Stimulated activated naive CD8-positive, alpha-beta T cell treated with anti-CD3 and anti-CD28 coated beads, Interleukin-15, Interleukin-2, amounts not matched to agents 100 U/mL and 50 U/mL, for 24 hours (primary cell): Measurements from ENCODE around the gene METTL16.
"Not testable (repeated sequence)": the region's sequence is repeated elsewhere in the genome, so short reads cannot be mapped to it uniquely, and the experiment has no call there.

Experiments used
- ATAC-seq: fragments of 150-1000 bp; cut with Tn5 transposase; one replicate; pipeline ENCODE4 v1.10.0; 2021
- DNase-seq: peaks from one replicate; pipeline ENCODE4 v3.0.0; 2021

The METTL16 gene

DNA sequence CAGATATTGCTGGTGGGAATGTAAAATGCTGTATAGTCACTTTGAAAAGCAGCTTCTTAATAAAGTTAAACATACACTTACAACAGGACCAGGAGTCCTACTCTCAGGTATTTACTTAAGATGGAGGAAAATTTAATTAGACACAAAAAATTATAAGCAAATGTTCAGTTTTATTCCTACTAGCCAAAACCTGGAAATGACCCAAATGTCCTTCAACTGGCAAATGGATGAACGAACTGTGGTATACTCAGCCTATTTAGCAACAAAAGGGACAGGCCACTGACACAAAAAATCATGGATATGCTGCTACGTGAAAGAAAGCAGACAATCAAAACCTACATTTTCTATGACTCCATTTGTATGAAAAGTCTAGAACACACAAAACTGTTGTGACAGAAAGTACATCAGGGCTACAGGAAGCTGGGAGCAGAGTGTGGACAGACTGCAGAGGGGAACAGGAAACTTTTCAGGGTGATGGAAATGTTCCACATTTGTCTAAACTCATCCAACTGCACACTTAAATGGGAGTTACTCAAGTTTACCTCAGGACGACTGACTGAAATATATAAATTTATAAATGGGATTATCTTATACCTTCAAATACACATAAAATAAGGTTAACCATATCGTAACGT, 61.6 kb downstream of the METTL16 start:
- ATAC-seq (no peak), DNase-seq (no peak)

DNA sequence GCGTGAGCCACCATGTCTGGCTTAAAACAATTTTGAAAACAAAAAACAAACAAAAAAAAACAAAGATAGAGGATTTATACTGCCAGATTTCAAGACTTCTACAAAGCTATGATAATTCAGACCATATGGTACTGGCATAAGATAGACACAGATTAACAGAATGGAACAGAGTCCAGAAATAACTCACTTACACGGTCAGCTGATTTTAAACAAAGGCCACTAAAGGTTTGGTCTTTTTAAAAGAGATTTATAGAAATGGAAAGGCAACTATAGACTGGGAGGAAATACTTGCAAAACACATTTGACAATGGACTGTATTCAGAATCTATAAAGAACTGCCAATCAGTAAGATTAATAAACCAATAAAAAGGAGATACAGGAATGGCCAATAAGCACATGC, 62.2 kb downstream of the METTL16 start:
- ATAC-seq (no peak), DNase-seq (no peak)

- DNase-seq, ATAC-seq: not testable (repeated sequence)
Observed at GRCh38 chr17:2447479-2447878, 64.2 kb downstream of the METTL16 start.

- ATAC-seq (no peak), DNase-seq (no peak)
Observed at GRCh38 chr17:2445638-2446037, 66.0 kb downstream of the METTL16 start.

DNA sequence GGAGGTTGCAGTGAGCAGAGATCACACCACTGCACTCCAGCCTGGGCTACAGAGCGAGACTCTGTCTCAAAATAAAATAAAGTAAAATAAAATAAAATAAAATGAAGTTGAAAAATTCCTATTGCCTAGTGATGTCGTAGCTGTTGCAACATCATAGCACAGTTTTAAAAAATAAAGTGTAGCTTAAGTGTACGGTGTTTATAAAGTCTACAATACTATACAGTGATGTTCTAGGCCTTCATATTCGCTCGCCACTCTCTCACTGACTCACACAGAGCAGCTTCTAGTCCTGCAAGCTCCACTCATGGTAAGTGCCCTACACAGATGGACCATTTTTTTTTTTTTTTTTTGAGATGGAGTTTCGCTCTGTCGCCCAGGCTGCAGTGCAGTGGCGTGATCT, 67.3 kb downstream of the METTL16 start:
- no peak for DNase-seq
- no peak for ATAC-seq

DNA sequence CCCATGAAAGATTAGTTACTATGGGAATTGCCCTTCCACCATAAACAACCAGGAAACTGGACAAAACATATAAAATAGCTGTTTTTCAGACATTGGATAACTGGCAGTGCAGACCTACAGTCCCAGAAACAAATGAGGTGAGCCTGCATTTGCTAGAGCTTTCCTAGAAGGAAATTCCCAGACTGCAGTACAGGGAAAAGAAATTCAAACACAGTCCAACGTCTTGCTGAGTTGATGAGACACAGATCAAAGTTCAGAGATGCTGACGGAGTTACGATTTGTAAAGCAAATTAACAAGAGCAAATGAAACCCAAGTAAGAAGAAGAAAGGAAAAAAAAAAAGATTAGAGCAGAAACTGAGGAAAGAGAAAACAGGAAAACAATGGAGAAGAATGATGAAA, 69.5 kb downstream of the METTL16 start:
- DNase-seq (no peak), ATAC-seq (no peak)

DNA sequence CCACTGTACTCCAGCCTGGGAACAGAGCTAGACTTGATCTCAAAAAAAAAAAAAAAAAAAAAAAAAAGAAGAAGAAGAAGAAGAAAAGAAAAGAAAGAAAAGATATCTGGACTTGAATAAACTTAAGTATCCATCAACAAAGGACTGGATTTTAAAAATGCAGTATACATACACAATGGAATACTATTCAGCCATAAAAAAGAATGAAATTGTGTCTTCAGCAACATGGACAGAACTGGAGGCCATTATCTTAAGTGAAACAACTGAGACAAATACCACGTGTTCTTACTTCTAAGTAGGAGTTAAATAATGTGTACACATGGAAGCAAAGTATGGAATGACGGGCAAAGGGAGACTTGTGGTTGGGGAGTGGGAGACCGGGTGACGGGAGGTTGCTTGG, 70.8 kb downstream of the METTL16 start:
- DNase-seq, result no peak
- no peak for ATAC-seq

GRCh38 chr17:2439997-2440396, 71.7 kb downstream of the METTL16 start:
- not testable (repeated sequence) for DNase-seq, ATAC-seq

DNA sequence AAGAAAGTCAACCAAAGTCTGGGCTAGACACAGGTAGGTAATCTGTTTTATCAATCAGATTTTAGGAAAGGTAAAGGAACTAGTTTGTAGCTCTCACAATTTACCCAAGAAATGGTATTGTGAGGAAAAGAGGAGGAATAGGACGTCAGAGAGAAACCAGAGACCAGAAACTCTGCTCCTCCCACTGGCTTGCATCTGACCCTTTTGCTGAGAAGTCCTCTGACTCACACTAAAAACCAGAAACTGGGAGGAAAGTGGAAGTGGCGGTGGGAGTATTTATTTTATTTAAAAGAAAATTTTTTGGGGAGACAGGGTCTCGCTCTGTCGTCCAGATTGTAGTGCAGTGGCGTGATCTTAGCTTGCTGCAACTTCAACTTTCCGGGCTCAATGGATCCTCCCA, 72.9 kb downstream of the METTL16 start:
- no peak for DNase-seq
- no peak for ATAC-seq

DNA sequence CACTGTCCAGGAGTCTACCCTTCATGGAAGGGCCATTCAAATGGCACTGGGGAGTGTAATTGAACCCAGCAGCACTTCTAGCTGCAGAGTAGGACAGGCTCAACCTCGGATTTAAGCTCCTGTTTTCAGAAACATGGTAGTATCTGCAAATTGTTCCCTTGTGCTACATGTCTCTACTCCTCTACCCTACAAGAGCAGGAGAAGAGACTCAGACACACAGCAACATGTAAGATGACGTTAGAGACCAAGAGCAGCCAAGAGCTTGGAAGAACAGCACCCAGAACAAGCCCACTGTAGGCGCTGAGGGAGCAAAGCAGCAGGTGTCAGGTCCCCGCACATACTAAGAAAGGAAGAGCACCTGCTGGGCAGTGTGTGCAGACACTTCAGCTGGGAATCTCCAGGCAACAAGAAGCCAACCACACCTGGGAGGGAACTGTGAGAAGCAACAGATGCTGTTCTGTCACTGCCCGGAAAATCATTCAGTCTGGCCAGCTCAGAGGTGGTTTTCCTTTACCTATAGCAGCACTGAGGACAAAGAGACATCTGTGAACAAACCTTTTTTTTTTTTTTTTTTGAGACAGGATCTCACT, 75.3 kb downstream of the METTL16 start:
- ATAC-seq (no peak), DNase-seq (no peak)

- ATAC-seq (no peak), DNase-seq (no peak)
Observed at GRCh38 chr17:2435862-2436261, 75.8 kb downstream of the METTL16 start.

GRCh38 chr17:2435181-2435741, 76.4 kb downstream of the METTL16 start:
- ATAC-seq (no peak), DNase-seq (no peak)

DNA sequence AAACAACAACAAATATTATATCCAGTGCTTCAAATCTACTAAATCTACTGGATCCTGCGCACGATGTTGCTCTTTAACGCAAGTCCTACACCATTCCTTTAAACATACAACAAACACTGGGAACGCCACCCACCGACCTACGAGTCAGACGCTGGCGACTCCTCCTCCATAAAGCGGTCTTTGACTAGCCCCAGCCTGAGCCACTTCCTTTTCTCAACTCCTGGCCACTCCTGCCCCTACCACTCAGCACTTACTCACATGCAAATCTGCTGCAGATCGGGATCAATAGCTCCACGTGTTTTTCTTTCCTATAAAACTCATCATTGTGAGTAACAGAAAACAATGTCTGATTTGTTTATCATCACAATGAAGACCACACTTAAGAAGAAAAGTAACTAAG, 78.0 kb downstream of the METTL16 start:
- no peak for DNase-seq
- no peak for ATAC-seq

GRCh38 chr17:2427910-2428309, 83.8 kb downstream of the METTL16 start:
- no peak for DNase-seq
- no peak for ATAC-seq

DNA sequence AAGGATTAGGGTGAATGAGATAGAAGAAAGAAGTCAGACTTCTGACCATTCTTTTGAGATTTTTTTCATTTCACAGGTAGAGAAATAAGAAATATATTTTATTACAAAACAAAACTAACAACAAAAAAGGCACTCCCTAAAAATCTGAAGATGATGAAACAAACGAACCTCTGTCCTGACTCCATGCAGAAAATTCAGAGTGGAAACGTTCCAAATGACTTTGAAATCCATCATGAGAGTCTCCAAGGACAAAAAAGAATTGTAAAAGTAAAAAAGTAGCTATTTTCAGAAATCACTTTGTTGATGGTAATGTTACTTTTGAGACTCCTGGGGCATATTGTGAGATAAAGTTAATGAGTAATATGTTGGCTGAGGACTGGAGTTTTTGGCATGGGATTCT, 84.5 kb downstream of the METTL16 start:
- ATAC-seq, result no peak
- no peak for DNase-seq

DNA sequence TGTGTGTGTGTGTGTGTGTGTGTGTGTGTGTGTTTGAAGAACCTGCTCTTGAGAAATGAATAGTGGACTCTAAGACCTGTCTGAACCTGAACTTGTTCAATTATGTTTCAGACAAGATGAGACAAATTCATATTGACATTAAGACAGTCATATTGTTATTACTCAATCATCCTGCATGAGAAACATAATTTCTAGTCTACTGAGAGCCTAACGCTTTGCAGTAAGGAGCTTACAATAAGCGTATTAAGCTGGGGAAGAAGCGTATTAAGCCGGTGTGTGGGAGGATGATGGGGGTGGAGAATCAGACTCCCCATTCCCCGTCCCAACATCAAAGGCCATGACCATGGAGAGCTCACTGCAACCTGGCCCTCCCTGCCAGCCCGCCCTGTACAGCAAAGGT, 88.4 kb downstream of the METTL16 start:
- DNase-seq, result no peak
- no peak for ATAC-seq

GRCh38 chr17:2421315-2422147, 90.2 kb downstream of the METTL16 start:
- DNase-seq, result no peak
- no peak for ATAC-seq

- no peak for ATAC-seq
- DNase-seq, result no peak
Observed at GRCh38 chr17:2420176-2420575, 91.5 kb downstream of the METTL16 start.

- DNase-seq (no peak), ATAC-seq (no peak)
Observed at GRCh38 chr17:2419486-2419885, 92.2 kb downstream of the METTL16 start.

- ATAC-seq, result no peak
Observed at GRCh38 chr17:2418572-2418971, 93.1 kb downstream of the METTL16 start.

DNA sequence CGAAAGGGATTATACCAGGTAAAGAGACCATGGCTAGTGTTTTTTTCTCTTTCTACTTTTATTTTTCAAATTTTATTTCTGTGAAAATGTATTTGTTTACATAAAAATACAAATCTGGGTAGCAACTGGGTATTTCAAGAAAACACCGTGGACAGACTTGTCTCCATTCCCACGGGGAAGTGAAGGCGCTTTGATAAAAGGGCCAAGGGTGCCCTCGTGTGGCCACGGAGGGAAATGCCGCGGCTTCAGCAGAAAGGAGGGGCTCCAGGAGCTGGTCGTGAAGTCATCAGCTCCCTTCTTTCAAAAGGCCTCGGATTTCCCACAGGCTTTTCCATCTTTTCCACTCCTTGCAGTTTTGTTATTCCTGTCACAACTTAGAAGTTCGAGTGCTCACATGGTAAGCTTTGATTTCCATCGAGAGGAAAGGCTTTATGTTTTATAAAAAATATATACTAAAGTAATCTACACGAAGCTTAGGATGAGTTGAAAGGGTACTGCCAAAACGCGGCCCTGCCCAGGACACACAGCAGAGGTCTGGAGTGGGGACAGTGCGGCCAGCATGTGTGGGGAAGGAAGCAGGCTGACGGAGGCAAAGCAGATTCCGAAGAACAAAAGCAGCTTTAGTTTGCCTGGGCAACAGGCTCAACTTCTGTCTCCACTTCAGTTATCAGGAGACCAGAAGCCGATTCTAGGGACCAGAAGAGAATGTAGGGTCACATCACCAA, 95.5 kb downstream of the METTL16 start:
- DNase-seq (peak; percentile 90), ATAC-seq (peak; percentile 55)

More at GRCh38 chr17:2418572-2418971, 93.1 kb downstream of the METTL16 start:
- no peak for DNase-seq

DNA sequence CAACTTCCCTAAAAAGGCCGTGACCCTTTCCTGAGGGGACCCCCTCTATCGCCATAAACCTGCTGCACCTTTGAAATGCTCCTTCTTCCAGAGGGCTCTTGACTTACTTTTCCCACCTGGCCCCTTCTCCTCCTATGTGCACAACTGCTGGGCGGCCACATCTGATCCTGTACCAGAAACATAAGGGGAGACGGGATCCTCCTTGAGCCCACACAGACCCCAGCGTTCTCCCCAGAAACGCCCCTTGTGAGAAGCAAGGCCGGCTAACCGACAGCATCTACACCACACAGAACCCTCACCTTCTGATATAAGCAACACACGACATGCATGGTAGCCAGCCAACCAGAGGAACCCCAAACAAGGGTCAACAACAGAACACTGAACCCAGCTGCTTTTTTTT, 96.6 kb downstream of the METTL16 start:
- DNase-seq, result no peak
- ATAC-seq, result no peak
